Measurements from ENCODE around the gene BEAN1.

Gene BEAN1

GRCh38 chr16:66425651-66426050 lies 1.4 kb upstream of the BEAN1 start:
- Histone ChIP-seq H3K9me3 (ENCODE audit: control insufficient read depth, insufficient read depth, low read length) (no peaks in the 10 kb centered on the region), H3K36me3 (ENCODE audit: control insufficient read depth, low read length) (no peaks in the 10 kb centered on the region), H3K4me2 (ENCODE audit: low read length) (no peak overlapping the region), H3K4me1 (ENCODE audit: control insufficient read depth, low read length) (no peaks in the 10 kb centered on the region), H4K20me1 (ENCODE audit: control insufficient read depth, insufficient read depth, low read depth, low read length) (no peaks in the 10 kb centered on the region), H3F3A (ENCODE audit: control insufficient read depth, insufficient read depth) (no peaks in the 10 kb centered on the region), H3K27me3 (ENCODE audit: control insufficient read depth, low read length) (peaks cover 8% of the 10 kb centered on the region; the same call in 1 of the 2 replicates), H3K4me3 (ENCODE audit: low read length) (no peak overlapping the region), H3K79me2 (ENCODE audit: control insufficient read depth, low read length) (no peaks in the 10 kb centered on the region), H3K27ac (ENCODE audit: low read depth, low read length) (no peak overlapping the region), H3K9me2 (replicated peaks; ENCODE audit: control insufficient read depth, low read length) (no peaks in the 10 kb centered on the region)
- no peak for TF ChIP-seq CTCF (IDR thresholded peaks at IDR 0.05; ENCODE audit: low read depth, low read length, poor library complexity, severe bottlenecking)
- no peak for TF ChIP-seq EZH2phosphoT487 (IDR thresholded peaks at IDR 0.05; ENCODE audit: borderline replicate concordance, low read length)

GRCh38 chr16:66426112-66427035 lies 721 bp upstream of the BEAN1 start:
- H3K36me3 ChIP-seq (ENCODE audit: control insufficient read depth, low read length), result no peaks in the 10 kb centered on the region
- no peaks in the 10 kb centered on the region for H3K79me2 ChIP-seq (ENCODE audit: control insufficient read depth, low read length)
- no peak overlapping the region for H3K4me2 ChIP-seq (ENCODE audit: low read length)
- peaks cover 5% of the 10 kb centered on the region; the same call in 1 of the 2 replicates for H3K27me3 ChIP-seq (ENCODE audit: control insufficient read depth, low read length)
- no peaks in the 10 kb centered on the region for H3F3A ChIP-seq (ENCODE audit: control insufficient read depth, insufficient read depth)
- no peaks in the 10 kb centered on the region for H4K20me1 ChIP-seq (ENCODE audit: control insufficient read depth, insufficient read depth, low read depth, low read length)
- H3K9me3 ChIP-seq (ENCODE audit: control insufficient read depth, insufficient read depth, low read length), result no peaks in the 10 kb centered on the region
- no peaks in the 10 kb centered on the region for H3K4me1 ChIP-seq (ENCODE audit: control insufficient read depth, low read length)
- no peak overlapping the region for H3K27ac ChIP-seq (ENCODE audit: low read depth, low read length)
- no peaks in the 10 kb centered on the region for H3K9me2 ChIP-seq (replicated peaks; ENCODE audit: control insufficient read depth, low read length)
- H3K4me3 ChIP-seq (ENCODE audit: low read length), result no peak overlapping the region
- no peak for TF ChIP-seq CTCF (IDR thresholded peaks at IDR 0.05; ENCODE audit: low read depth, low read length, poor library complexity, severe bottlenecking)
- no peak for TF ChIP-seq EZH2phosphoT487 (IDR thresholded peaks at IDR 0.05; ENCODE audit: borderline replicate concordance, low read length)

GRCh38 chr16:66427871-66428681 lies 981 bp downstream of the BEAN1 start:
- no peaks in the 10 kb centered on the region for H3K9me2 ChIP-seq (replicated peaks; ENCODE audit: control insufficient read depth, low read length)
- H3K9me3 ChIP-seq (ENCODE audit: control insufficient read depth, insufficient read depth, low read length), result no peaks in the 10 kb centered on the region
- no peaks in the 10 kb centered on the region for H4K20me1 ChIP-seq (ENCODE audit: control insufficient read depth, insufficient read depth, low read depth, low read length)
- no peak for TF ChIP-seq EZH2phosphoT487 (IDR thresholded peaks at IDR 0.05; ENCODE audit: borderline replicate concordance, low read length)
- TF ChIP-seq CTCF (IDR thresholded peaks at IDR 0.05; ENCODE audit: low read depth, low read length, poor library complexity, severe bottlenecking), result no peak
- H3K4me3 ChIP-seq (ENCODE audit: low read length), result no peak overlapping the region
- H3K27ac ChIP-seq (ENCODE audit: low read depth, low read length), result no peak overlapping the region
- no peaks in the 10 kb centered on the region for H3K79me2 ChIP-seq (ENCODE audit: control insufficient read depth, low read length)
- no peaks in the 10 kb centered on the region for H3K4me1 ChIP-seq (ENCODE audit: control insufficient read depth, low read length)
- H3K4me2 ChIP-seq (ENCODE audit: low read length), result no peak overlapping the region
- H3K27me3 ChIP-seq (ENCODE audit: control insufficient read depth, low read length), result peaks cover 5% of the 10 kb centered on the region; the same call in 1 of the 2 replicates
- no peaks in the 10 kb centered on the region for H3F3A ChIP-seq (ENCODE audit: control insufficient read depth, insufficient read depth)
- H3K36me3 ChIP-seq (ENCODE audit: control insufficient read depth, low read length), result no peaks in the 10 kb centered on the region

All from DOHH2 (cell line).